ENCODE data around the gene AFAP1.

AFAP1 gene

GRCh38 chr4:7822877-7823276 is 116.8 kb downstream of the AFAP1 start:
- no peak for TF ChIP-seq YY1 (IDR thresholded peaks at IDR 0.05; ENCODE audit: insufficient read depth, insufficient read length)
- no peak for TF ChIP-seq SUZ12 (IDR thresholded peaks at IDR 0.05; ENCODE audit: extremely low read depth, insufficient read depth, insufficient read length)
- no peak for TF ChIP-seq ZNF274 (IDR thresholded peaks at IDR 0.05; ENCODE audit: low read depth, low read length)
- Histone ChIP-seq H3K4me1 (ENCODE audit: insufficient read depth, insufficient read length) (peaks cover 12% of the 10 kb centered on the region), H3K4me3 (ENCODE audit: insufficient read length, low read depth) (no peak overlapping the region), H3K9ac (ENCODE audit: insufficient read length, low read depth) (no peak overlapping the region), H3K36me3 (ENCODE audit: insufficient read depth, insufficient read length, low read length) (peaks cover 48% of the 10 kb centered on the region), H3K27me3 (ENCODE audit: insufficient read depth, insufficient read length) (no peaks in the 10 kb centered on the region), H3K9me3 (ENCODE audit: insufficient read depth, low read length) (peaks cover 14% of the 10 kb centered on the region; the same call in 1 of the 2 replicates)
- DNase-seq (ENCODE audit: low read depth, low spot score) = no peak

DNA sequence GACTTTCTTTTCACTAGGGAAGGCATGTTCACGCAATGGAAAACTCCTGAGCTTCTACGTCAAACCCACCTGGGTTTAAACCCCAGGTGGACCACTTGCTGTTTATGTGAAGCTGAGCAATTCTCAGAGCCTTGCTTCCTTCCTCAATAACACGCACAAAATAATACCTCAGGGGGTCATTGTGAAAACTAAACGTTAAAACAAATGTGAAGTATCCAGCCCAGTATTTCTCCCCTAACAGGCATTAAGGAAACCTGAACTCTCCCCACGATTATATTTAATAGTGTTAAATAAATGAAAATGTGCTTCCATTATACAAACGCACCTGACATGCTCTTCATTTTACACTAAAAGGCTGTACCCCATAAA is 117.5 kb downstream of the AFAP1 start:
- Histone ChIP-seq H3K36me3 (ENCODE audit: insufficient read depth, insufficient read length, low read length) (peaks cover 43% of the 10 kb centered on the region), H3K4me1 (ENCODE audit: insufficient read depth, insufficient read length) (peaks cover 12% of the 10 kb centered on the region), H3K9me3 (ENCODE audit: insufficient read depth, low read length) (peaks cover 7% of the 10 kb centered on the region; the same call in 1 of the 2 replicates), H3K27me3 (ENCODE audit: insufficient read depth, insufficient read length) (no peaks in the 10 kb centered on the region), H3K4me3 (ENCODE audit: insufficient read length, low read depth) (no peak overlapping the region), H3K9ac (ENCODE audit: insufficient read length, low read depth) (no peak overlapping the region)
- no peak for DNase-seq (ENCODE audit: low read depth, low spot score)
- TF ChIP-seq YY1 (IDR thresholded peaks at IDR 0.05; ENCODE audit: insufficient read depth, insufficient read length) (no peak), SUZ12 (IDR thresholded peaks at IDR 0.05; ENCODE audit: extremely low read depth, insufficient read depth, insufficient read length) (no peak), ZNF274 (IDR thresholded peaks at IDR 0.05; ENCODE audit: low read depth, low read length) (no peak)

DNA sequence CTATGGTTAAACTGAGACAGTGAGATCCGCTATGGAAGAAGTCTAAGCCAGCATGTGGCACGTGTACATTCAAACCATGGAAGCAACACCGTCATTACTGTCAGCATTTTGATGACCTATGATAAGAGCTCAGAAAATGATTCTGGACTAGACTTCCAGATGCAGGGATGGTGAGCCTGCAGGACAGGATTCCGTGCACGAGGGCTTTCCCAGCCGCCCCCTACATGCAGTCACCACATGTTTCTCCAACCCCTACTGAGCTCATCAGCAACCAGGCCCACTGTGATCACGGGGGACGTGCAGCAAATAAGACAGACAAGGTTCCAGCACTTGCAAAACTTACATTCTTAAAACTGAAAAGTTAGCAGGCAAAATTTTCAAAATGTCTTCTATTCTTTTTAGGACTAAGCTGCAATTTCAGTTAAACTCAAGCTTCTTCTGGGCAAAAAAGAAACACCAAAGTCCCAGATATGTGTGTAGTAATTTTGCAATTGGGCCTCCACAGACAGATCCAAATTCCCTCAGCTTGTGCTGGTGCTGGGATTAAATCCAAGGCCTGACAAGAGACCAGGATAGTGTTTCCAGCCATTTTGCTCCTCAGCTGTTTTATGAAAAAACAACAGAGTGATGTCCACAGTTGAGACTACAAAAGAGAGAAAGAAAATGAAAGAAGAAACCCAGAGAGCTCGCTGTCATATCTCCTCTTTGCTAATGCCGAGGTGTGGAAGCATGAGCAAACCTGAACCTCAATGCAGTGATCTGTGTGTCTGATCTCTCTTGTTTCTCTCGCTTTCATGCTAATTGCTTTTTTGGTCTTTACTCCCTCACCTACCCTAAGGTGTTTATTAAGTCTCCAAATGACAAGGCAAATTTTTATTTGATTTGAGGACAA is 118.2 kb downstream of the AFAP1 start:
- peaks cover 10% of the 10 kb centered on the region for H3K4me1 ChIP-seq (ENCODE audit: insufficient read depth, insufficient read length)
- H3K9ac ChIP-seq (ENCODE audit: insufficient read length, low read depth) = no peak overlapping the region
- DNase-seq (ENCODE audit: low read depth, low spot score) = no peak
- no peak overlapping the region for H3K4me3 ChIP-seq (ENCODE audit: insufficient read length, low read depth)
- peaks cover 42% of the 10 kb centered on the region for H3K36me3 ChIP-seq (ENCODE audit: insufficient read depth, insufficient read length, low read length)
- no peaks in the 10 kb centered on the region for H3K27me3 ChIP-seq (ENCODE audit: insufficient read depth, insufficient read length)
- peaks cover under 1% of the 10 kb centered on the region; the same call in 1 of the 2 replicates for H3K9me3 ChIP-seq (ENCODE audit: insufficient read depth, low read length)
- no peak for TF ChIP-seq SUZ12 (IDR thresholded peaks at IDR 0.05; ENCODE audit: extremely low read depth, insufficient read depth, insufficient read length)
- no peak for TF ChIP-seq YY1 (IDR thresholded peaks at IDR 0.05; ENCODE audit: insufficient read depth, insufficient read length)
- no peak for TF ChIP-seq ZNF274 (IDR thresholded peaks at IDR 0.05; ENCODE audit: low read depth, low read length)

- no peak for DNase-seq (ENCODE audit: low read depth, low spot score)
- H3K4me1 ChIP-seq (ENCODE audit: insufficient read depth, insufficient read length) = peaks cover 10% of the 10 kb centered on the region
- no peaks in the 10 kb centered on the region for H3K9me3 ChIP-seq (ENCODE audit: insufficient read depth, low read length)
- H3K4me3 ChIP-seq (ENCODE audit: insufficient read length, low read depth) = no peak overlapping the region
- H3K27me3 ChIP-seq (ENCODE audit: insufficient read depth, insufficient read length) = no peaks in the 10 kb centered on the region
- H3K36me3 ChIP-seq (ENCODE audit: insufficient read depth, insufficient read length, low read length) = peaks cover 52% of the 10 kb centered on the region
- TF ChIP-seq YY1 (IDR thresholded peaks at IDR 0.05; ENCODE audit: insufficient read depth, insufficient read length) = no peak
- TF ChIP-seq SUZ12 (IDR thresholded peaks at IDR 0.05; ENCODE audit: extremely low read depth, insufficient read depth, insufficient read length) = no peak
- TF ChIP-seq ZNF274 (IDR thresholded peaks at IDR 0.05; ENCODE audit: low read depth, low read length) = no peak
- no peak overlapping the region for H3K9ac ChIP-seq (ENCODE audit: insufficient read length, low read depth)
Observed at GRCh38 chr4:7820031-7820818, 119.4 kb downstream of the AFAP1 start.

DNA sequence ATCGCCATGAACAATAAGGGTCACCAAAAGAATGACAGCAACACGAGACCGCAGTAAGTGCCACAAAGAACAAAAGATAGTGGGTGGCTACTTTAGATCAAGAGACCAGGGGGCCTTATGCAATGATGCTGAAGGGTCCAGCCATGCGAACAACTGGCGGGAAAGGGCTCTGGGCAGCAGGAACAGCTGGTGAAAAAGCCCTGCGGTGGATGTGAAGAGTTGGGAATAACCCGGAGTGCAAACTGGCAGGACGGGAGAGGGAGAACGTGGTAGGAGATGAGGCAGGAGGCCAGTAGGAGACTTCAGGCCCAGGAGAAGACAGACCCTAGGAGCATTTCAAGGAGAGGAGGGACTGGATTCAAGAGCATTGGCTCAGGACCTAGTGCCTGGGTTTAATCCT is 120.2 kb downstream of the AFAP1 start:
- H3K4me1 ChIP-seq (ENCODE audit: insufficient read depth, insufficient read length) = peaks cover 10% of the 10 kb centered on the region
- H3K27me3 ChIP-seq (ENCODE audit: insufficient read depth, insufficient read length) = no peaks in the 10 kb centered on the region
- no peaks in the 10 kb centered on the region for H3K9me3 ChIP-seq (ENCODE audit: insufficient read depth, low read length)
- no peak overlapping the region for H3K4me3 ChIP-seq (ENCODE audit: insufficient read length, low read depth)
- no peak overlapping the region for H3K9ac ChIP-seq (ENCODE audit: insufficient read length, low read depth)
- no peak for DNase-seq (ENCODE audit: low read depth, low spot score)
- TF ChIP-seq YY1 (IDR thresholded peaks at IDR 0.05; ENCODE audit: insufficient read depth, insufficient read length) (no peak), SUZ12 (IDR thresholded peaks at IDR 0.05; ENCODE audit: extremely low read depth, insufficient read depth, insufficient read length) (no peak), ZNF274 (IDR thresholded peaks at IDR 0.05; ENCODE audit: low read depth, low read length) (no peak)
- H3K36me3 ChIP-seq (ENCODE audit: insufficient read depth, insufficient read length, low read length) = peaks cover 57% of the 10 kb centered on the region

DNA sequence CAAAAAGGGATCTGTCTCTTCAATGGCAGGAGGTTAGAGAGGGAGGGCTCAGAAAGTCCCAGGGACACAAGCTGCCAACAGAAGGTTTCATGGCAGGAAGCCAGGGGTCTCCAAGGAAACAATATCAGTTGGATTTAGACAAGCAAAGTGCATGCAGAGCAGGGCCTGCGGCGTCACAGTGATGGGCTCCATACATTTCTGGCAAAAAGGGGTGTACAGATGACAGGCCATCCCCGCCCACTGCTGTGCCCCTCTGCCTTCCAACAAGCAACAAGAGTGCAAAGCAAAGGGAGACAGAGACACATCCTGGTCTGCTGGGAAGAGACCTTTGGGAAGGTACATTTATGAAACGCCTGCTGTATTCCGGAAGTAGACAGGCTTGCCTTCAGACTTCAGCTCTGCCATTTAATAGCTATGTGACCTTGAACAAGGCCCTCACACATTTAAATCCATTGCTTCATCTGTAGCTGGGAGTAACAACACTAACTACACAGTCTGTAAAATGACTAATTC is 121.2 kb downstream of the AFAP1 start:
- TF ChIP-seq ZNF274 (IDR thresholded peaks at IDR 0.05; ENCODE audit: low read depth, low read length) = no peak
- DNase-seq (ENCODE audit: low read depth, low spot score) = no peak
- no peaks in the 10 kb centered on the region for H3K9me3 ChIP-seq (ENCODE audit: insufficient read depth, low read length)
- H3K36me3 ChIP-seq (ENCODE audit: insufficient read depth, insufficient read length, low read length) = peaks cover 63% of the 10 kb centered on the region
- H3K4me1 ChIP-seq (ENCODE audit: insufficient read depth, insufficient read length) = peaks cover 6% of the 10 kb centered on the region
- no peak overlapping the region for H3K9ac ChIP-seq (ENCODE audit: insufficient read length, low read depth)
- no peak overlapping the region for H3K4me3 ChIP-seq (ENCODE audit: insufficient read length, low read depth)
- H3K27me3 ChIP-seq (ENCODE audit: insufficient read depth, insufficient read length) = no peaks in the 10 kb centered on the region

- H3K9me3 ChIP-seq (ENCODE audit: insufficient read depth, low read length) = no peaks in the 10 kb centered on the region
- no peak overlapping the region for H3K4me3 ChIP-seq (ENCODE audit: insufficient read length, low read depth)
- no peaks in the 10 kb centered on the region for H3K27me3 ChIP-seq (ENCODE audit: insufficient read depth, insufficient read length)
- H3K9ac ChIP-seq (ENCODE audit: insufficient read length, low read depth) = no peak overlapping the region
- DNase-seq (ENCODE audit: low read depth, low spot score) = no peak
- TF ChIP-seq ZNF274 (IDR thresholded peaks at IDR 0.05; ENCODE audit: low read depth, low read length) (no peak), SUZ12 (IDR thresholded peaks at IDR 0.05; ENCODE audit: extremely low read depth, insufficient read depth, insufficient read length) (no peak), YY1 (IDR thresholded peaks at IDR 0.05; ENCODE audit: insufficient read depth, insufficient read length) (no peak)
- peaks cover 4% of the 10 kb centered on the region for H3K4me1 ChIP-seq (ENCODE audit: insufficient read depth, insufficient read length)
- H3K36me3 ChIP-seq (ENCODE audit: insufficient read depth, insufficient read length, low read length) = peaks cover 65% of the 10 kb centered on the region
Observed at GRCh38 chr4:7817877-7818398, 121.7 kb downstream of the AFAP1 start.
